ENCODE data around the gene ANO2. TPM values are rescaled to one million over a fixed set of nuclear protein-coding genes. Genes with fewer than 3 reads are reported as not detected.

Gene ANO2
- total RNA-seq, result not detected

DNA sequence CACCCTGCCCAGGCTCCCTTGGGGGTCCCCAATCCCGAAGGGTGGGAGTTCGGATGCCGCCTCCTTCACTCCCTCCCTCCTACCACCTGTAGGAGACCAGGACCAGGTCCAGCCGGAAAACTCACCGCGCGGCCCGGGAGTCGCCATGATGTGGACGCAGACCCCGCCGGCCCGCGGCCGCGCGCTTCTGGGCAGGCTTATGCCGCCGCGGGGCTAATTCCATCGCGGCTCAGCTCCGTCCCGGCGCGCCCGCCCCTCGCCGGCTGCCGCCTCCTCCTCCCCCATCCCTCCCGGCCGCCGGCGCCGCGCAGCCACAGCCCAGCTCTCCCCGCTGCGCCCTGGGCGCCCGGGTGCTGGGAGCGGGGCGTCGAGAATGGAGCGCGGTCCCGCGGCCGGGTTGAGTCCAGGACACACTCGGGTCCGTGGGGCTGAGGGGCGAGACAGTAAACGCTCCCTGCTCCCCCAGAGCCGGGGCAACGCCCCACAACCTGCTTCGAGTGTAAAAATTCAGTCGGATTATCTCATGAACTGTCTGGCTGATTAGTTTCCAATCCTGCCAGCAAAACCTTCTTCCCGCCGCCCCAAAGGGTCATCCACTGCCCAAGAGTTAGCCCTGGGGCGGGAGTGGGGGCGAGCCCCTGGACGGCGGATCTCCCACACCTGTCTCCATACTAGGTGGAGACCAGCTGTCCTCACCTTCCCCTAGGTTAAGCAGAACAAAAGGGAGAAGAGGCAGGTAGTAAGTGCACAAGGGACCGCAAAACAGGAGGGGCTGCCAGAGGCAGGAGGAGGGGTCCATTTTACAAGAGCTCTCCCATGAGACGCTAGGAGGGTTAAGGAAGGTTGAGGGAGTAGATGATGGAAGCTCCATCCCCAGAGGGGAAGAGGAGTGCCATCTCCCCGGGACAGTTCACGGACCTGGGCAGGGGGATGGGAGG is at the start of gene ANO2:
Gene ANO2, minus strand, starts transcription at position 189 of the 938 bp plus-strand sequence. Its CDS starts 42 bp downstream, at position 147.
- DNase-seq (no peak), ATAC-seq (no peak)
- CTCF ChIA-PET, result interaction anchor here (0.6 kb wide), 1 partner anchor 258 kb away, joined by 3 read pairs; no protein-coding TSS in a partner anchor
- POLR2A ChIA-PET, result no interaction called here
- no peaks in the 10 kb centered on the region for H3K9me3 Mint-ChIP-seq (ENCODE audit: low read depth)
- H3K27me3 Mint-ChIP-seq, result peaks cover 57% of the 10 kb centered on the region
- intact Hi-C loops (cut with DNase I, micrococcal nuclease), result no loop called here
- no peak within 1 kb of the TSS for H3K4me3 Mint-ChIP-seq
- H3K27ac Mint-ChIP-seq, result no peak within 1 kb of the TSS
- H3K4me1 Mint-ChIP-seq, result peaks cover 1% of the 10 kb centered on the region
- H3K36me3 Mint-ChIP-seq (ENCODE audit: low read depth), result no peaks in the 10 kb centered on the region

DNA sequence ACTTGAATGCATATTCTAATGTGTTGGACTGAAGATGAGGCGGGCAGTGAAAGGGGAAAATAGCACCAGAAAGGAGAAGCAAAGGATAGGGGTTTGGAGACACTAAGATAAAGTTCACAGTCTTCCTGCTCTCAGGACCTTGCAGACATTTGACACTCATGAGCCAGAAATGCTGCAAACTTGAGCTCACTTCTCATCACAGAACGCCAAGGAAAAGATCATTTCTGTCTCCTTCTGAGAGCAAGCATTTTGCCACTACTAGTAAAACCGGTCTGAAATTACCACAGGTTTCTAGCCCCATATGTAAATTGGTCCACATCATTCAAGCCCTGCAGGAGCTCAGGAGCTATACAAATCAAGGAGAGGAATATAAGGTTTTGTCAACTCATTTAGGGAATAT is 44.6 kb upstream of the ANO2 start:
- CTCF ChIA-PET, result interaction anchor here (0.7 to 5.8 kb wide), 14 partner anchors 7 to 294 kb away, joined by 3 to 215 read pairs (median 7); no protein-coding TSS in a partner anchor
- DNase-seq (no peak), ATAC-seq (no peak)
- Mint-ChIP-seq H3K27me3 (no peaks in the 10 kb centered on the region), H3K9me3 (ENCODE audit: low read depth) (no peaks in the 10 kb centered on the region), H3K4me3 (no peak overlapping the region), H3K4me1 (no peaks in the 10 kb centered on the region), H3K27ac (no peak overlapping the region), H3K36me3 (ENCODE audit: low read depth) (no peaks in the 10 kb centered on the region)
- POLR2A ChIA-PET, result no interaction called here
- intact Hi-C loops (cut with DNase I, micrococcal nuclease), result loop anchor here in 1 of 2 experiments (5.0 kb wide), 1 partner anchor 208 kb away; no protein-coding TSS in a partner anchor

- CTCF ChIA-PET, result interaction anchor here (0.6 to 5.8 kb wide), 36 partner anchors 8 to 415 kb away, joined by 3 to 215 read pairs (median 4); no protein-coding TSS in a partner anchor
- no peaks in the 10 kb centered on the region for H3K4me1 Mint-ChIP-seq
- ATAC-seq, result peak; percentile 97
These were observed 43.6 kb upstream of the ANO2 start for GRCh38 chr12:5988659-5989116.

DNA sequence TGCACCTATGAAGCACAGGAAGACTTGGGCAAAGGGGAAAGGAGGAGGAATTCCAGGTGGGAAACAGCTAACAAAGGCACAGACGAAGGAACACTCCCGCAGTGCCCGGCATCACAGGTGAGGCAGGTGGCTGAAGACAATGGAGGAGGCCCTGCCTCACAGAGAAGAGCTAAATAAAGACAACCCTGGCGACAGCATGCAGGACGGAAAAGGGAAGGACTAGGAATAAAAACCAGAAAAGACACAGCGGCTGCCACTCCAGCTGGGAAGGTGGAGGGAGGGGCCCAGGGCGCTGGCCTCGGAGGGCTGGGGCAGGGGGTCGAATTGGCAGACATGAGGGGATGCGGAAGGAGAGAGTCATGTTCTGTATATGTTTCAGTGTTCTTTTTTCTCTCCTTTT is 43.0 kb upstream of the ANO2 start:
- H3K27ac Mint-ChIP-seq, result no peak overlapping the region
- no peaks in the 10 kb centered on the region for H3K9me3 Mint-ChIP-seq (ENCODE audit: low read depth)
- DNase-seq (no peak), ATAC-seq (no peak)
- no peaks in the 10 kb centered on the region for H3K4me1 Mint-ChIP-seq
- no peaks in the 10 kb centered on the region for H3K36me3 Mint-ChIP-seq (ENCODE audit: low read depth)
- H3K27me3 Mint-ChIP-seq, result no peaks in the 10 kb centered on the region
- no peak overlapping the region for H3K4me3 Mint-ChIP-seq
- ChIA-PET CTCF (interaction anchor here (0.6 to 5.8 kb wide), 32 partner anchors 7 to 415 kb away, joined by 3 to 215 read pairs (median 4); no protein-coding TSS in a partner anchor), POLR2A (interaction anchor here (0.5 to 1.5 kb wide), 2 partner anchors 50 to 376 kb away, joined by 4 to 5 read pairs; no protein-coding TSS in a partner anchor)
- intact Hi-C loops (cut with DNase I, micrococcal nuclease), result loop anchor here (1.0 to 5.0 kb wide), 3 partner anchors 52 to 297 kb away; no protein-coding TSS in a partner anchor

More at GRCh38 chr12:5988659-5989116, 43.6 kb upstream of the ANO2 start:
- H3K4me3 Mint-ChIP-seq, result no peak overlapping the region
- peak; percentile 89 for DNase-seq
- POLR2A ChIA-PET, result interaction anchor here (0.5 to 1.5 kb wide), 2 partner anchors 49 to 376 kb away, joined by 4 to 5 read pairs; no protein-coding TSS in a partner anchor
- H3K27me3 Mint-ChIP-seq, result no peaks in the 10 kb centered on the region
- H3K9me3 Mint-ChIP-seq (ENCODE audit: low read depth), result no peaks in the 10 kb centered on the region
- H3K36me3 Mint-ChIP-seq (ENCODE audit: low read depth), result no peaks in the 10 kb centered on the region
- no peak overlapping the region for H3K27ac Mint-ChIP-seq
- intact Hi-C loops (cut with DNase I, micrococcal nuclease), result loop anchor here (1.0 to 5.0 kb wide), 3 partner anchors 52 to 297 kb away; no protein-coding TSS in a partner anchor

- intact Hi-C loops (cut with DNase I, micrococcal nuclease), result loop anchor here in 1 of 2 experiments (5.0 kb wide), 1 partner anchor 210 kb away; no protein-coding TSS in a partner anchor
- Mint-ChIP-seq H3K9me3 (ENCODE audit: low read depth) (no peaks in the 10 kb centered on the region), H3K27me3 (no peaks in the 10 kb centered on the region), H3K4me3 (no peak overlapping the region), H3K27ac (no peak overlapping the region), H3K36me3 (ENCODE audit: low read depth) (no peaks in the 10 kb centered on the region), H3K4me1 (no peaks in the 10 kb centered on the region)
- ChIA-PET POLR2A (interaction anchor here (1.5 kb wide), 1 partner anchor 50 kb away, joined by 5 read pairs; no protein-coding TSS in a partner anchor), CTCF (interaction anchor here (1.0 to 5.8 kb wide), 9 partner anchors 8 to 299 kb away, joined by 3 to 215 read pairs (median 8); no protein-coding TSS in a partner anchor)
- ATAC-seq (no peak), DNase-seq (no peak)
These were observed 42.5 kb upstream of the ANO2 start for GRCh38 chr12:5987573-5987972.

- no peak for ATAC-seq
- H3K27me3 Mint-ChIP-seq, result peaks cover 3% of the 10 kb centered on the region
- intact Hi-C loops (cut with DNase I, micrococcal nuclease), result loop anchor here in 1 of 2 experiments (5.0 kb wide), 1 partner anchor 212 kb away; no protein-coding TSS in a partner anchor
These were observed 40.4 kb upstream of the ANO2 start for GRCh38 chr12:5985471-5985870.

DNA sequence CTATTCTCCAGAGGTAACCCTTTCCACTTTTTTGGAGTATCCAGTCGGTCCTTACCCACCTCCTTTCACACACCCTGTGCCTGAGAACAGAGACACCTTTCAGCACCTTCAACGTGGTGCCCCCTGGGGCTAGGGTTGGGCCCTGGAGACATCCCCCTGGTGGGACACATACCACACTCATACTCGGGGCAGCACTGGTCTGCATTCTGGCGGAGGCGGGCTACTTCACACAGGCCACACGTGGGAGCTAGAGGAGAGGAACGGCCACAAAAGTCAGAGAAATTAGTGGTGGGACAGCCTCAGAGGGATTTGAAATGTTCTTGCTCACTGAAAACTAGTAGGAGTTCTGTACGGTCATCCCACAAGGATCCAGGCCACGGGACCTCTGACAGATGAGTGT is 39.8 kb upstream of the ANO2 start:
- CTCF ChIA-PET, result no interaction called here
- intact Hi-C loops (cut with DNase I, micrococcal nuclease), result loop anchor here in 1 of 2 experiments (5.0 kb wide), 1 partner anchor 212 kb away; no protein-coding TSS in a partner anchor

More at GRCh38 chr12:5985471-5985870, 40.4 kb upstream of the ANO2 start:
- Mint-ChIP-seq H3K9me3 (ENCODE audit: low read depth) (no peaks in the 10 kb centered on the region), H3K36me3 (ENCODE audit: low read depth) (no peaks in the 10 kb centered on the region), H3K4me3 (no peak overlapping the region), H3K4me1 (no peaks in the 10 kb centered on the region), H3K27ac (no peak overlapping the region)
- POLR2A ChIA-PET, result no interaction called here
- no peak for DNase-seq
- CTCF ChIA-PET, result no interaction called here

DNA sequence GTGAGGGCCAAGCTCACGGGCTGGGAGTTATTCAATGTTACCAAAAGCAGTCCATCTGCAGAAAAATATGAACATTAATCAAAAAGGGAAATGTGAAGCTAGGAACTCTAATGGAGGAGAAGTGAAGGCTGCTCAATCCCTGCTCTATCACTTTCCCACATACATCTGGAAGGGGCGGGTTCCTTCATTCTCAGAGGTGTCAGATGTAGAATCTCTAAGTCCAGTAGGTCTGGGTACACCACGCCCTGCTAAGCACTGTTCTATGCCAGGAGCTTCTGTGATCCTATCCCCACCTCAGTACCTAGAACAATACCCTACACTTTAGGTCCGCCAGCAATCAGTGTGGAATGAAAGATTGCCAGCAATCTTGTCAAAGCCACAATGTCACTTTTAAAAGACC is 37.0 kb upstream of the ANO2 start:
- intact Hi-C loops (cut with DNase I, micrococcal nuclease), result no loop called here
- Mint-ChIP-seq H3K4me3 (no peak overlapping the region), H3K36me3 (ENCODE audit: low read depth) (no peaks in the 10 kb centered on the region), H3K4me1 (no peaks in the 10 kb centered on the region), H3K27me3 (peaks cover 5% of the 10 kb centered on the region), H3K27ac (no peak overlapping the region), H3K9me3 (ENCODE audit: low read depth) (no peaks in the 10 kb centered on the region)
- DNase-seq (no peak), ATAC-seq (no peak)
- ChIA-PET CTCF (interaction anchor here (0.9 to 1.1 kb wide), 3 partner anchors 14 to 92 kb away, joined by 3 to 11 read pairs (median 7); no protein-coding TSS in a partner anchor), POLR2A (no interaction called here)

More for the DNA sequence above, 39.8 kb upstream of the ANO2 start:
- DNase-seq, result no peak
- no peaks in the 10 kb centered on the region for H3K36me3 Mint-ChIP-seq (ENCODE audit: low read depth)
- no peaks in the 10 kb centered on the region for H3K9me3 Mint-ChIP-seq (ENCODE audit: low read depth)
- H3K27ac Mint-ChIP-seq, result no peak overlapping the region
- POLR2A ChIA-PET, result no interaction called here
- H3K4me3 Mint-ChIP-seq, result no peak overlapping the region
- no peak for ATAC-seq
- H3K27me3 Mint-ChIP-seq, result peaks cover 5% of the 10 kb centered on the region
- no peaks in the 10 kb centered on the region for H3K4me1 Mint-ChIP-seq

DNA sequence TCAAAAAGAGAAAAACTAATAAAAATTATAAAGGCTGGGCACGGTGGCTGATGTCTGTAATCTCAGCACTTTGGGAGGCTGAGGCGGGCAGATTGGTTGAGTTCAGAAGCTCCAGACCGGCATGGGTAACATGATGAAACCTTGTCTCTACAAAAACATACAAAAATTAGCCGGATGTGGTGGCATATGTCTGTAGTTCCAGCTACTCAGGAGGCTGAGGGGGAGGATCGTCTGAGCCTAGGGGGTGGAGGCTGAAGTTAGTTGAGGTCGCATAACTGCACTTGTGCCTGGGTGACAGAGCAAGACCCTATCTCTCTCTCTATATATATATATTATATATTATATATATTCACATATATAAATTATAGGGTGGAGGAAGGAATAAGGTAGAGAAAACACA is 32.5 kb upstream of the ANO2 start:
- H3K4me1 Mint-ChIP-seq, result no peaks in the 10 kb centered on the region
- peaks cover 8% of the 10 kb centered on the region for H3K27me3 Mint-ChIP-seq
- no peak overlapping the region for H3K27ac Mint-ChIP-seq
- H3K36me3 Mint-ChIP-seq (ENCODE audit: low read depth), result no peaks in the 10 kb centered on the region
- POLR2A ChIA-PET, result no interaction called here
- intact Hi-C loops (cut with DNase I, micrococcal nuclease), result no loop called here
- no peak overlapping the region for H3K4me3 Mint-ChIP-seq
- H3K9me3 Mint-ChIP-seq (ENCODE audit: low read depth), result no peaks in the 10 kb centered on the region
- DNase-seq (no peak), ATAC-seq (no peak)
- CTCF ChIA-PET, result interaction anchor here (0.6 to 1.4 kb wide), 4 partner anchors 12 to 1551 kb away, joined by 3 to 4 read pairs (median 3); no protein-coding TSS in a partner anchor

DNA sequence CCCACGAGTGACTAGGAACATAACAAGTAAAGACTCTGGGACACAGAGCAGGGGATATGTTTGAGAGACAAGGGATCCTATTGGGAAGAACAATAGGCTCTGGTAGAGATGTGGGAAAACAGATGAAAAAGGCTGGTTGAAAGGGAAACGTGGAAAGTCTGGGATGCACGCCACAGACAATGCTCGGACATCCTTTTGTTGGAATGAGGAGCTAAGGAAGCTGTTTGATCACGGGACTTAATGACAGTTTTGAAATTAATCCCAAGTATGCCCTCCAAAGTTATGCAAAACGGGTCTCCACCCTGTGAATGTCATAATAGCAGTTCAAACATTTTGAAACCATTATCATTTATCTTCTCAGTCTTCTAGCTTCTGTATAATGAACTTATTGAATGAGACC is 31.7 kb upstream of the ANO2 start:
- no peaks in the 10 kb centered on the region for H3K36me3 Mint-ChIP-seq (ENCODE audit: low read depth)
- H3K4me3 Mint-ChIP-seq, result no peak overlapping the region
- ATAC-seq, result no peak
- no peaks in the 10 kb centered on the region for H3K9me3 Mint-ChIP-seq (ENCODE audit: low read depth)
- H3K27ac Mint-ChIP-seq, result no peak overlapping the region
- H3K4me1 Mint-ChIP-seq, result no peaks in the 10 kb centered on the region
- no peak for DNase-seq
- peaks cover 8% of the 10 kb centered on the region for H3K27me3 Mint-ChIP-seq
- CTCF ChIA-PET, result interaction anchor here (0.7 to 1.4 kb wide), 2 partner anchors 63 to 1550 kb away, joined by 3 read pairs; no protein-coding TSS in a partner anchor
- intact Hi-C loops (cut with DNase I, micrococcal nuclease), result no loop called here
- POLR2A ChIA-PET, result no interaction called here

- no peaks in the 10 kb centered on the region for H3K9me3 Mint-ChIP-seq (ENCODE audit: low read depth)
- H3K36me3 Mint-ChIP-seq (ENCODE audit: low read depth), result no peaks in the 10 kb centered on the region
- ChIA-PET POLR2A (no interaction called here), CTCF (no interaction called here)
- no peaks in the 10 kb centered on the region for H3K4me1 Mint-ChIP-seq
- DNase-seq (no peak), ATAC-seq (no peak)
- no peak overlapping the region for H3K27ac Mint-ChIP-seq
- no peak overlapping the region for H3K4me3 Mint-ChIP-seq
- intact Hi-C loops (cut with DNase I, micrococcal nuclease), result no loop called here
- peaks cover 8% of the 10 kb centered on the region for H3K27me3 Mint-ChIP-seq
These were observed 31.1 kb upstream of the ANO2 start for GRCh38 chr12:5976196-5976595.

Data from activated CD4-positive, alpha-beta T cell treated with anti-CD3 and anti-CD28 coated beads for 36 hours (primary cell).